ENCODE measurements around the gene EIF4A2.

EIF4A2 gene

GRCh38 chr3:186826410-186826975 is 43.1 kb downstream of the EIF4A2 start:
- no peaks in the 10 kb centered on the region for H4K20me1 ChIP-seq (ENCODE audit: control insufficient read depth, insufficient read depth, low read depth, low read length)
- H3K36me3 ChIP-seq (ENCODE audit: control insufficient read depth, low read length) = no peaks in the 10 kb centered on the region
- no peak for TF ChIP-seq EZH2phosphoT487 (IDR thresholded peaks at IDR 0.05; ENCODE audit: borderline replicate concordance, low read length)
- no peak for TF ChIP-seq CTCF (IDR thresholded peaks at IDR 0.05; ENCODE audit: low read depth, low read length, poor library complexity, severe bottlenecking)
- no peak overlapping the region for H3K27ac ChIP-seq (ENCODE audit: low read depth, low read length)
- H3K4me3 ChIP-seq (ENCODE audit: low read length) = peak overlapping the region; percentile 80
- H3K27me3 ChIP-seq (ENCODE audit: control insufficient read depth, low read length) = peaks cover 37% of the 10 kb centered on the region
- H3F3A ChIP-seq (ENCODE audit: control insufficient read depth, insufficient read depth) = peaks cover 9% of the 10 kb centered on the region; the same call in 1 of the 2 replicates
- H3K9me2 ChIP-seq (replicated peaks; ENCODE audit: control insufficient read depth, low read length) = no peaks in the 10 kb centered on the region
- peak overlapping the region; percentile 96 for H3K4me2 ChIP-seq (ENCODE audit: low read length)
- H3K4me1 ChIP-seq (ENCODE audit: control insufficient read depth, low read length) = peaks cover 33% of the 10 kb centered on the region
- H3K9me3 ChIP-seq (ENCODE audit: control insufficient read depth, insufficient read depth, low read length) = no peaks in the 10 kb centered on the region
- H3K79me2 ChIP-seq (ENCODE audit: control insufficient read depth, low read length) = peaks cover 13% of the 10 kb centered on the region

- Histone ChIP-seq H3F3A (ENCODE audit: control insufficient read depth, insufficient read depth) (peaks cover 9% of the 10 kb centered on the region; the same call in 1 of the 2 replicates), H3K9me2 (replicated peaks; ENCODE audit: control insufficient read depth, low read length) (no peaks in the 10 kb centered on the region), H3K9me3 (ENCODE audit: control insufficient read depth, insufficient read depth, low read length) (no peaks in the 10 kb centered on the region), H3K27me3 (ENCODE audit: control insufficient read depth, low read length) (peaks cover 44% of the 10 kb centered on the region), H3K4me1 (ENCODE audit: control insufficient read depth, low read length) (peaks cover 27% of the 10 kb centered on the region), H3K4me3 (ENCODE audit: low read length) (peak overlapping the region; percentile 80), H4K20me1 (ENCODE audit: control insufficient read depth, insufficient read depth, low read depth, low read length) (no peaks in the 10 kb centered on the region), H3K27ac (ENCODE audit: low read depth, low read length) (peak overlapping the region; percentile 18), H3K4me2 (ENCODE audit: low read length) (peak overlapping the region; percentile 96), H3K36me3 (ENCODE audit: control insufficient read depth, low read length) (no peaks in the 10 kb centered on the region), H3K79me2 (ENCODE audit: control insufficient read depth, low read length) (peaks cover 13% of the 10 kb centered on the region)
- no peak for TF ChIP-seq EZH2phosphoT487 (IDR thresholded peaks at IDR 0.05; ENCODE audit: borderline replicate concordance, low read length)
- TF ChIP-seq CTCF (IDR thresholded peaks at IDR 0.05; ENCODE audit: low read depth, low read length, poor library complexity, severe bottlenecking) = no peak
Observed at GRCh38 chr3:186826976-186827857, 43.8 kb downstream of the EIF4A2 start.

- H3K79me2 ChIP-seq (ENCODE audit: control insufficient read depth, low read length) = peaks cover 13% of the 10 kb centered on the region
- peaks cover 8% of the 10 kb centered on the region; the same call in 1 of the 2 replicates for H3F3A ChIP-seq (ENCODE audit: control insufficient read depth, insufficient read depth)
- peaks cover 55% of the 10 kb centered on the region for H3K27me3 ChIP-seq (ENCODE audit: control insufficient read depth, low read length)
- peaks cover 27% of the 10 kb centered on the region for H3K4me1 ChIP-seq (ENCODE audit: control insufficient read depth, low read length)
- TF ChIP-seq EZH2phosphoT487 (IDR thresholded peaks at IDR 0.05; ENCODE audit: borderline replicate concordance, low read length) (no peak), CTCF (IDR thresholded peaks at IDR 0.05; ENCODE audit: low read depth, low read length, poor library complexity, severe bottlenecking) (no peak)
- H4K20me1 ChIP-seq (ENCODE audit: control insufficient read depth, insufficient read depth, low read depth, low read length) = no peaks in the 10 kb centered on the region
- H3K4me3 ChIP-seq (ENCODE audit: low read length) = no peak overlapping the region
- H3K27ac ChIP-seq (ENCODE audit: low read depth, low read length) = no peak overlapping the region
- no peaks in the 10 kb centered on the region for H3K9me2 ChIP-seq (replicated peaks; ENCODE audit: control insufficient read depth, low read length)
- no peak overlapping the region for H3K4me2 ChIP-seq (ENCODE audit: low read length)
- H3K9me3 ChIP-seq (ENCODE audit: control insufficient read depth, insufficient read depth, low read length) = no peaks in the 10 kb centered on the region
- H3K36me3 ChIP-seq (ENCODE audit: control insufficient read depth, low read length) = no peaks in the 10 kb centered on the region
Observed at GRCh38 chr3:186828340-186828739, 45.0 kb downstream of the EIF4A2 start.
